ENCODE results near the gene ZNF2.

Gene ZNF2

GRCh38 chr2:95165371-95166064 is at the start of gene ZNF2:
ZNF2 (plus strand) TSS chr2:95165809; CDS start chr2:95176227, 10,418 bp downstream.
- DNase-seq (ENCODE audit: low read depth), result peak; percentile 95

GRCh38 chr2:95121093-95121406 is 44.6 kb upstream of the ZNF2 start:
- DNase-seq (ENCODE audit: low read depth), result no peak

- DNase-seq (ENCODE audit: low read depth), result peak; percentile 82
Measured at GRCh38 chr2:95121407-95122196, 44.0 kb upstream of the ZNF2 start, which contains the start of gene MRPS5. MRPS5 (minus strand) TSS chr2:95121808; CDS start chr2:95121791, 17 bp downstream.

- no peak for DNase-seq (ENCODE audit: low read depth)
Measured at GRCh38 chr2:95122197-95122551, 43.4 kb upstream of the ZNF2 start.

- DNase-seq (ENCODE audit: low read depth), result no peak
Measured at GRCh38 chr2:95138702-95139101, 26.9 kb upstream of the ZNF2 start.

- DNase-seq (ENCODE audit: low read depth), result no peak
Measured at GRCh38 chr2:95143838-95144237, 21.8 kb upstream of the ZNF2 start.

- no peak for DNase-seq (ENCODE audit: low read depth)
Measured at GRCh38 chr2:95149397-95149984, 16.1 kb upstream of the ZNF2 start.

- DNase-seq (ENCODE audit: low read depth), result no peak
Measured at GRCh38 chr2:95158441-95158840, 7.2 kb upstream of the ZNF2 start.

GRCh38 chr2:95158891-95159619 is 6.6 kb upstream of the ZNF2 start:
- no peak for DNase-seq (ENCODE audit: low read depth)

GRCh38 chr2:95159690-95160449 is 5.7 kb upstream of the ZNF2 start, which contains the start of gene ZNF514:
ZNF514 (minus strand) TSS chr2:95159848; CDS start chr2:95153253, 6,595 bp downstream.
- peak; percentile 64 for DNase-seq (ENCODE audit: low read depth)

GRCh38 chr2:95165030-95165370 is 609 bp upstream of the ZNF2 start:
- DNase-seq (ENCODE audit: low read depth), result no peak

GRCh38 chr2:95166065-95166763 is 605 bp downstream of the ZNF2 start:
- no peak for DNase-seq (ENCODE audit: low read depth)

GRCh38 chr2:95171902-95172301 is 6.3 kb downstream of the ZNF2 start:
- no peak for DNase-seq (ENCODE audit: low read depth)

- DNase-seq (ENCODE audit: low read depth), result no peak
Measured at GRCh38 chr2:95174031-95174542, 8.5 kb downstream of the ZNF2 start.

- no peak for DNase-seq (ENCODE audit: low read depth)
Measured at GRCh38 chr2:95179451-95179850, 13.8 kb downstream of the ZNF2 start.

- DNase-seq (ENCODE audit: low read depth), result no peak
Measured at GRCh38 chr2:95181774-95182173, 16.2 kb downstream of the ZNF2 start.

GRCh38 chr2:95185197-95185596 is 19.6 kb downstream of the ZNF2 start:
- DNase-seq (ENCODE audit: low read depth), result no peak

GRCh38 chr2:95185973-95186372 is 20.4 kb downstream of the ZNF2 start:
- no peak for DNase-seq (ENCODE audit: low read depth)

GRCh38 chr2:95192956-95193355 is 27.3 kb downstream of the ZNF2 start:
- DNase-seq (ENCODE audit: low read depth), result peak; percentile 23

GRCh38 chr2:95203911-95204310 is 38.3 kb downstream of the ZNF2 start:
- no peak for DNase-seq (ENCODE audit: low read depth)

- no peak for DNase-seq (ENCODE audit: low read depth)
Measured at GRCh38 chr2:95204396-95204795, 38.8 kb downstream of the ZNF2 start.
